Endothelial cell of umbilical vein (primary cell): Measurements from ENCODE around the gene RNF157. TPM values are rescaled to one million over a fixed set of nuclear protein-coding genes. Genes with fewer than 3 reads are reported as not detected.

Experiments
- BruUV-seq: library from RNA; stranded (reverse); fragments of 400-500 nt; replicated peaks from 2 replicates; lab custom pipeline; 2021; lab: Mats Ljungman, UMichigan
- CTCF ChIA-PET: fragments of 300-600, 350-600 bp; sonication (Branson Sonifier 250); formaldehyde crosslinking; loops from one replicate; lab custom pipeline; 2021; ENCODE audit warnings: antibody characterized with exemption, inconsistent platforms; lab: Charles Lee
- POLR2A ChIA-PET: fragments of 300-600, 350-600 bp; sonication (Branson Sonifier 250); formaldehyde crosslinking; loops from one replicate; lab custom pipeline; 2021; ENCODE audit warnings: antibody characterized with exemption, inconsistent platforms; lab: Charles Lee
- DNase-seq: peaks from one replicate; pipeline ENCODE4 v3.0.0-alpha.2; 2011; ENCODE audit warnings: low read depth, low spot score
- FAIRE-seq: peaks from 2 replicates; lab custom pipeline; 2011; peaks lifted over from hg19 to GRCh38; lab: Jason Lieb, UNC
- H2AFZ ChIP-seq: 2 replicates; pipeline ENCODE4 v1.6.0; 2012; ENCODE audit warnings: low read depth, low read length, control low read depth, inconsistent platforms
- H3K27ac ChIP-seq: 2 replicates; pipeline ENCODE4 v1.5.1; 2011; ENCODE audit warnings: low read depth, mild to moderate bottlenecking, control low read depth, low read length, moderate library complexity; ENCODE audit not compliant: insufficient read depth
- H3K27me3 ChIP-seq, 2 experiments: 2 replicates each; pipeline versions ENCODE4 v1.6.0 to v1.6.1; 2011; ENCODE audit warnings: low read length in 2 of 2, mixed read lengths in 1 of 2; ENCODE audit not compliant: control insufficient read depth in 2 of 2, insufficient read depth in 2 of 2
- H3K36me3 ChIP-seq, 2 experiments: 2 replicates in 1 of 2; 3 replicates in 1 of 2; pipeline ENCODE4 v1.5.1; 2011; ENCODE audit warnings: low read length in 2 of 2, mild to moderate bottlenecking in 1 of 2, moderate library complexity in 1 of 2; ENCODE audit not compliant: control insufficient read depth in 2 of 2, insufficient read depth in 2 of 2; ENCODE audit errors: extremely low read depth in 1 of 2
- H3K4me1 ChIP-seq: 3 replicates; pipeline ENCODE4 v1.5.1; 2011; ENCODE audit warnings: mild to moderate bottlenecking, low read length; ENCODE audit not compliant: control insufficient read depth, insufficient read depth; ENCODE audit errors: extremely low read depth
- H3K4me2 ChIP-seq: 2 replicates; pipeline ENCODE4 v1.6.1; 2011; ENCODE audit warnings: low read length, control low read depth, mixed read lengths; ENCODE audit not compliant: insufficient read depth
- H3K4me3 ChIP-seq, 3 experiments: fragments of 200-600 bp in 1 of 3; sonication (generic), shearing (Covaris generic) in 1 of 3; replicated peaks in 1 of 3; 2 replicates each; pipeline ENCODE4 v1.5.1; 2011 to 2016; ENCODE audit warnings: control low read depth in 3 of 3, low read length in 3 of 3, mild to moderate bottlenecking in 2 of 3, inconsistent platforms in 1 of 3, low read depth in 1 of 3, moderate library complexity in 1 of 3; ENCODE audit not compliant: insufficient read depth in 1 of 3
- H3K79me2 ChIP-seq: 2 replicates; pipeline ENCODE4 v1.6.0; 2012; ENCODE audit warnings: low read length, inconsistent platforms; ENCODE audit not compliant: control insufficient read depth, insufficient read depth
- H3K9ac ChIP-seq: replicated peaks from 2 replicates; pipeline ENCODE3; 2011; ENCODE audit warnings: low read length, control low read depth; ENCODE audit not compliant: insufficient read depth; ENCODE audit errors: extremely low read depth
- H3K9me1 ChIP-seq: replicated peaks from 3 replicates; pipeline ENCODE4 v1.6.0; 2011; ENCODE audit warnings: mild to moderate bottlenecking, low read length; ENCODE audit not compliant: control insufficient read depth, insufficient read depth; ENCODE audit errors: extremely low read depth
- H3K9me3 ChIP-seq: replicated peaks from 2 replicates; pipeline ENCODE4 v1.5.1; 2012; ENCODE audit warnings: low read length, inconsistent platforms; ENCODE audit not compliant: control insufficient read depth, insufficient read depth
- H4K20me1 ChIP-seq: replicated peaks from 2 replicates; pipeline ENCODE3; 2011; ENCODE audit warnings: mild to moderate bottlenecking, low read length; ENCODE audit not compliant: control insufficient read depth, insufficient read depth; ENCODE audit errors: extremely low read depth
- CTCF ChIP-seq, 2 donors: IDR thresholded peaks; 1 replicate in 1 of 2; 2 replicates in 1 of 2; pipeline ENCODE4 v1.5.1; 2011; ENCODE audit warnings: low read length in 2 of 2, mild to moderate bottlenecking in 2 of 2, moderate library complexity in 2 of 2, control low read depth in 1 of 2, inconsistent platforms in 1 of 2, low read depth in 1 of 2; ENCODE audit not compliant: insufficient read depth in 1 of 2; ENCODE audit errors: extremely low read depth in 1 of 2
- EZH2 ChIP-seq: IDR thresholded peaks from 2 replicates; pipeline ENCODE4 v1.6.1; 2012; ENCODE audit warnings: borderline replicate concordance, low read depth, mild to moderate bottlenecking, moderate library complexity, low read length, inconsistent platforms; ENCODE audit not compliant: severe bottlenecking
- FOS ChIP-seq: IDR thresholded peaks from 2 replicates; pipeline ENCODE4 v1.6.1; 2011; ENCODE audit warnings: mild to moderate bottlenecking, low read length, moderate library complexity, borderline replicate concordance; ENCODE audit not compliant: insufficient read depth
- GATA2 ChIP-seq: IDR thresholded peaks from 2 replicates; pipeline ENCODE4 v1.7.0; 2011; ENCODE audit warnings: low read depth, mild to moderate bottlenecking, moderate library complexity, mixed read lengths, low read length; ENCODE audit not compliant: insufficient read length, insufficient read depth
- JUN ChIP-seq: IDR thresholded peaks from 2 replicates; pipeline ENCODE4 v1.6.1; 2011; ENCODE audit warnings: borderline replicate concordance, low read depth; ENCODE audit not compliant: insufficient read length, insufficient read depth
- MAX ChIP-seq: IDR thresholded peaks from 2 replicates; pipeline ENCODE4 v1.6.1; 2011; ENCODE audit not compliant: insufficient read depth, insufficient read length
- MYC ChIP-seq: IDR thresholded peaks from one replicate; pipeline ENCODE4 v1.6.1; 2011; ENCODE audit warnings: mild to moderate bottlenecking, low read depth, low read length
- POLR2A ChIP-seq: IDR thresholded peaks from 2 replicates; pipeline ENCODE4 v1.6.1; 2012; ENCODE audit warnings: low read depth, mild to moderate bottlenecking, control low read depth, low read length
- POLR2AphosphoS5 ChIP-seq: IDR thresholded peaks from 2 replicates; pipeline ENCODE4 v1.6.1; 2012; ENCODE audit warnings: low read depth, mild to moderate bottlenecking, control low read depth, low read length, moderate library complexity; ENCODE audit not compliant: insufficient read depth
- dilution Hi-C: fragments of 300-500 bp; cut with MboI; formaldehyde crosslinking; loops from one replicate; pipeline ENCODE4 v1.15.0; 2019; ENCODE audit warnings: low sequenced_read_pairs; ENCODE audit not compliant: extremely low pct_ligation_motif_present
- intact Hi-C: fragments of 100-400 bp; cut with micrococcal nuclease; formaldehyde crosslinking; loops from one replicate; pipeline ENCODE4 v1.10.0; 2022
- polyA plus RNA-seq, 4 experiments: library from polyadenylated mRNA; depleted of rRNA in 3 of 4; stranded (reverse) in 3 of 4; unstranded in 1 of 4; fragments of >200 nt; gene quantifications; 2 replicates each; pipeline versions ENCODE4 v1.2.1 to v1.2.3, GENCODE V29; 2011 to 2012; ENCODE audit warnings: missing spikeins in 1 of 4
- total RNA-seq: library from RNA; stranded (reverse); gene quantifications from 2 replicates; pipeline ENCODE4 v1.2.3, GENCODE V29; 2021

The RNF157 gene
- total and polyA plus RNA-seq, 2 donors (not counting 3 experiments of a cell fraction or from before 2014, with no cell fraction given): 0.07 to 0.86 TPM

GRCh38 chr17:76149214-76149613 is 91.1 kb downstream of the RNF157 start:
- FAIRE-seq: no peak

GRCh38 chr17:76148015-76148326 is 92.3 kb downstream of the RNF157 start:
- ChIA-PET POLR2A (no interaction called here), CTCF (interaction anchor here (1.1 kb wide), 1 partner anchor 26 kb away, joined by 3 read pairs; no protein-coding TSS in a partner anchor)
- intact Hi-C loops: no loop called here

More at GRCh38 chr17:76149214-76149613, 91.1 kb downstream of the RNF157 start:
- H3K4me2 ChIP-seq: no peak overlapping the region
- no TSS peak for BruUV-seq
- no peaks in the 10 kb centered on the region for H3K79me2 ChIP-seq
- no peaks in the 10 kb centered on the region for H3K9me3 ChIP-seq
- H2AFZ ChIP-seq: no peak overlapping the region
- no peak for DNase-seq
- no peak overlapping the region for H3K4me3 ChIP-seq
- no peaks in the 10 kb centered on the region for H3K36me3 ChIP-seq
- H3K9ac ChIP-seq: no peak overlapping the region
- POLR2A ChIA-PET: interaction anchor here (0.6 kb wide), 1 partner anchor 110 kb away, joined by 9 read pairs; no protein-coding TSS in a partner anchor
- TF ChIP-seq MYC: no peak
- TF ChIP-seq FOS: no peak
- no peak for TF ChIP-seq MAX
- TF ChIP-seq JUN: no peak
- no peak for TF ChIP-seq POLR2AphosphoS5
- TF ChIP-seq POLR2A: no peak
- CTCF ChIA-PET: interaction anchor here (1.1 to 1.3 kb wide), 2 partner anchors 11 to 27 kb away, joined by 3 read pairs; no protein-coding TSS in a partner anchor
- dilution Hi-C loops: no loop called here
- H3K27me3 ChIP-seq: peaks cover 0 to 4% of the 10 kb centered on the region in 2 experiments
- intact Hi-C loops: no loop called here
- no peaks in the 10 kb centered on the region for H4K20me1 ChIP-seq
- H3K9me1 ChIP-seq: no peaks in the 10 kb centered on the region
- peaks cover 15% of the 10 kb centered on the region for H3K4me1 ChIP-seq
- H3K27ac ChIP-seq: no peak overlapping the region

More at GRCh38 chr17:76148015-76148326, 92.3 kb downstream of the RNF157 start:
- H3K27ac ChIP-seq: no peak overlapping the region
- H3K4me1 ChIP-seq: peaks cover 15% of the 10 kb centered on the region
- H3K27me3 ChIP-seq: peaks cover 0 to 2% of the 10 kb centered on the region in 2 experiments
- no peak overlapping the region for H3K9ac ChIP-seq
- H3K9me1 ChIP-seq: no peaks in the 10 kb centered on the region
- FAIRE-seq (no peak), DNase-seq (no peak)
- dilution Hi-C loops: no loop called here
- no peak overlapping the region for H3K4me3 ChIP-seq
- no peak overlapping the region for H3K4me2 ChIP-seq
- no peaks in the 10 kb centered on the region for H3K36me3 ChIP-seq
- no TSS peak for BruUV-seq
- H3K9me3 ChIP-seq: no peaks in the 10 kb centered on the region
- no peak for TF ChIP-seq MYC
- TF ChIP-seq MAX: no peak
- no peak for TF ChIP-seq EZH2
- TF ChIP-seq CTCF (IDR thresholded peaks at IDR 0.05; ENCODE audit: extremely low read depth in 1 of 2, insufficient read depth in 1 of 2, low read depth in 1 of 2, low read length in 2 of 2): no peak
- TF ChIP-seq POLR2AphosphoS5: no peak
- no peak for TF ChIP-seq GATA2
- no peak for TF ChIP-seq JUN
- no peak for TF ChIP-seq FOS
- no peak for TF ChIP-seq POLR2A
- no peaks in the 10 kb centered on the region for H3K79me2 ChIP-seq
- H4K20me1 ChIP-seq: no peaks in the 10 kb centered on the region
- no peak overlapping the region for H2AFZ ChIP-seq
